Endometrium (tissue), 2 donors: Measurements from ENCODE around the gene NXN.
"Not testable (repeated sequence)": the region's sequence is repeated elsewhere in the genome, so short reads cannot be mapped to it uniquely, and the experiment has no call there.

Source experiments
- FAIRE-seq: peaks from 2 replicates; lab custom pipeline; 2012; peaks lifted over from hg19 to GRCh38; lab: Jason Lieb, UNC
- donor health status: control.
- donor health status: control.

NXN gene

GRCh38 chr17:917941-918740 lies 61.4 kb downstream of the NXN start:
- FAIRE-seq = peak; percentile 89

- FAIRE-seq = no peak
Measured at GRCh38 chr17:917391-917811, 62.2 kb downstream of the NXN start.

- FAIRE-seq = no peak
Measured at GRCh38 chr17:916315-916714, 63.3 kb downstream of the NXN start.

- no peak for FAIRE-seq
Measured at GRCh38 chr17:915538-916201, 63.9 kb downstream of the NXN start.

GRCh38 chr17:914561-914960 lies 65.0 kb downstream of the NXN start:
- no peak for FAIRE-seq

GRCh38 chr17:913207-913606 lies 66.4 kb downstream of the NXN start:
- FAIRE-seq = no peak

- FAIRE-seq = no peak
Measured at GRCh38 chr17:909642-910323, 69.8 kb downstream of the NXN start.

GRCh38 chr17:907725-908124 lies 71.9 kb downstream of the NXN start:
- no peak for FAIRE-seq

GRCh38 chr17:905708-906107 lies 73.9 kb downstream of the NXN start:
- FAIRE-seq = not testable (repeated sequence)

- no peak for FAIRE-seq
Measured at GRCh38 chr17:903691-904481, 75.7 kb downstream of the NXN start.

- FAIRE-seq = no peak
Measured at GRCh38 chr17:902463-902862, 77.1 kb downstream of the NXN start.

- no peak for FAIRE-seq
Measured at GRCh38 chr17:901964-902363, 77.6 kb downstream of the NXN start.

GRCh38 chr17:901191-901950 lies 78.2 kb downstream of the NXN start:
- peak; percentile 91 for FAIRE-seq

GRCh38 chr17:900336-900934 lies 79.1 kb downstream of the NXN start:
- FAIRE-seq = no peak

GRCh38 chr17:897970-898619 lies 81.5 kb downstream of the NXN start:
- no peak for FAIRE-seq

GRCh38 chr17:896953-897661 lies 82.5 kb downstream of the NXN start:
- FAIRE-seq = no peak

GRCh38 chr17:896454-896853 lies 83.1 kb downstream of the NXN start:
- no peak for FAIRE-seq

- FAIRE-seq = no peak
Measured at GRCh38 chr17:892958-893357, 86.6 kb downstream of the NXN start.

- no peak for FAIRE-seq
Measured at GRCh38 chr17:888998-889441, 90.6 kb downstream of the NXN start.
